Measurements from ENCODE around the gene ITGB3. TPM values are rescaled to one million over a fixed set of nuclear protein-coding genes. Genes with fewer than 3 reads are reported as not detected.

Gene ITGB3
- total and polyA plus RNA-seq, 9 of the 15 experiments (the other 6 are each of a cell fraction or from before 2014, with no cell fraction given) = 0.08 to 2.6 (median 0.62) TPM; not detected in 1

DNA sequence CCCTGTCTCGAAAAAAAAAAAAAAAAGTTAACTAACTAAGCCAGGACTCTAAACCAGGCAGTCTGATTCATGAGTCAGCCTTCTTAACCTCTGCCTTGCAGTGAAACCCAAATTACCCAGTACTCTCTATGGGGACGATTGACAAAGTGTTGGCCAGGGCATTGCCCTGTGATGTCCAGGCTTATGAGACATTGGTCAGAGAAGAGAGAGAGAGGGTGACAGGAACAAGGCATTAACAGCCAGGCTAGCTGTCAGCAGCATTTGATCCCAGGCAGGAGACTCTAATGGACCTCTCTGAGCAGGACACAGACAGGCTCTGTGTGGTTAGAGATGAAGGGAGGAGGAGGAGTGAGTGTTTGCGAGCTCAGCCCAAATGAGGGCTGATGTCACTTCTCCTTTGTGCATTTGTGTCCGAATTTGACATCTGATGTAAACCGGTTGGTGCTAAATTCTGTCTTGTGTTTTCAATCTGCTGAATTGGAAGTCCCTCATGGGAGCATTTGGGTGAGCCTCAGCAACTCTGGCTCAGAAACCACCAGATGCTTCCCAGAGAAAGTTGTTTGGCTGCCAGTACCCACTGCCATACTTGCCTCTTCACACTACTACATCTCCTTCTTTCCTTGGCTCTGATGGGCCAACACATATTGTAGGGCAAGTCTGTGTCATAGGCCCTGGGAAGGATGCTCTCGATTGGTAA, 48.8 kb upstream of the ITGB3 start:
- WGBS (ENCODE audit: insufficient coverage, low coverage, missing lambda C conversion rate) = 19% methylated on average over 6 of the region's 6 CpGs
- TF ChIP-seq, protein P1, sequence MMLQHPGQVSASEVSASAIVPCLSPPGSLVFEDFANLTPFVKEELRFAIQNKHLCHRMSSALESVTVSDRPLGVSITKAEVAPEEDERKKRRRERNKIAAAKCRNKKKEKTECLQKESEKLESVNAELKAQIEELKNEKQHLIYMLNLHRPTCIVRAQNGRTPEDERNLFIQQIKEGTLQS (IDR thresholded peaks at IDR 0.05) = peak; percentile 48
- TF ChIP-seq, protein P1 (CRISPR knock-in tag; conservative IDR thresholded peaks at IDR 0.05) = no peak
- TF ChIP-seq, protein P2, sequence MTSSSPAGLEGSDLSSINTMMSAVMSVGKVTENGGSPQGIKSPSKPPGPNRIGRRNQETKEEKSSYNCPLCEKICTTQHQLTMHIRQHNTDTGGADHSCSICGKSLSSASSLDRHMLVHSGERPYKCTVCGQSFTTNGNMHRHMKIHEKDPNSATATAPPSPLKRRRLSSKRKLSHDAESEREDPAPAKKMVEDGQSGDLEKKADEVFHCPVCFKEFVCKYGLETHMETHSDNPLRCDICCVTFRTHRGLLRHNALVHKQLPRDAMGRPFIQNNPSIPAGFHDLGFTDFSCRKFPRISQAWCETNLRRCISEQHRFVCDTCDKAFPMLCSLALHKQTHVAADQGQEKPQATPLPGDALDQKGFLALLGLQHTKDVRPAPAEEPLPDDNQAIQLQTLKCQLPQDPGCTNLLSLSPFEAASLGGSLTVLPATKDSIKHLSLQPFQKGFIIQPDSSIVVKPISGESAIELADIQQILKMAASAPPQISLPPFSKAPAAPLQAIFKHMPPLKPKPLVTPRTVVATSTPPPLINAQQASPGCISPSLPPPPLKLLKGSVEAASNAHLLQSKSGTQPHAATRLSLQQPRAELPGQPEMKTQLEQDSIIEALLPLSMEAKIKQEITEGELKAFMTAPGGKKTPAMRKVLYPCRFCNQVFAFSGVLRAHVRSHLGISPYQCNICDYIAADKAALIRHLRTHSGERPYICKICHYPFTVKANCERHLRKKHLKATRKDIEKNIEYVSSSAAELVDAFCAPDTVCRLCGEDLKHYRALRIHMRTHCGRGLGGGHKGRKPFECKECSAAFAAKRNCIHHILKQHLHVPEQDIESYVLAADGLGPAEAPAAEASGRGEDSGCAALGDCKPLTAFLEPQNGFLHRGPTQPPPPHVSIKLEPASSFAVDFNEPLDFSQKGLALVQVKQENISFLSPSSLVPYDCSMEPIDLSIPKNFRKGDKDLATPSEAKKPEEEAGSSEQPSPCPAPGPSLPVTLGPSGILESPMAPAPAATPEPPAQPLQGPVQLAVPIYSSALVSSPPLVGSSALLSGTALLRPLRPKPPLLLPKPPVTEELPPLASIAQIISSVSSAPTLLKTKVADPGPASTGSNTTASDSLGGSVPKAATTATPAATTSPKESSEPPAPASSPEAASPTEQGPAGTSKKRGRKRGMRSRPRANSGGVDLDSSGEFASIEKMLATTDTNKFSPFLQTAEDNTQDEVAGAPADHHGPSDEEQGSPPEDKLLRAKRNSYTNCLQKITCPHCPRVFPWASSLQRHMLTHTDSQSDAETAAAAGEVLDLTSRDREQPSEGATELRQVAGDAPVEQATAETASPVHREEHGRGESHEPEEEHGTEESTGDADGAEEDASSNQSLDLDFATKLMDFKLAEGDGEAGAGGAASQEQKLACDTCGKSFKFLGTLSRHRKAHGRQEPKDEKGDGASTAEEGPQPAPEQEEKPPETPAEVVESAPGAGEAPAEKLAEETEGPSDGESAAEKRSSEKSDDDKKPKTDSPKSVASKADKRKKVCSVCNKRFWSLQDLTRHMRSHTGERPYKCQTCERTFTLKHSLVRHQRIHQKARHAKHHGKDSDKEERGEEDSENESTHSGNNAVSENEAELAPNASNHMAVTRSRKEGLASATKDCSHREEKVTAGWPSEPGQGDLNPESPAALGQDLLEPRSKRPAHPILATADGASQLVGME (CRISPR knock-in tag; IDR thresholded peaks at IDR 0.05) = 0 out of 2 replicates have a peak, but pooled peaks have one; percentile 49
- TF ChIP-seq ZNF695 (CRISPR knock-in tag; IDR thresholded peaks at IDR 0.05) (no peak), MEF2A (IDR thresholded peaks at IDR 0.05; ENCODE audit: control insufficient read depth, low read depth, low read length) (no peak), MTA2 (IDR thresholded peaks at IDR 0.05; ENCODE audit: low read depth) (no peak), PHF20 (IDR thresholded peaks at IDR 0.05; ENCODE audit: partially characterized antibody) (no peak), FOSL1 (tag; conservative IDR thresholded peaks at IDR 0.05) (peak; percentile 62; the same call in 1 of the 2 replicates), YBX1 (IDR thresholded peaks at IDR 0.05) (no peak)
- TF ChIP-seq, protein P3, sequence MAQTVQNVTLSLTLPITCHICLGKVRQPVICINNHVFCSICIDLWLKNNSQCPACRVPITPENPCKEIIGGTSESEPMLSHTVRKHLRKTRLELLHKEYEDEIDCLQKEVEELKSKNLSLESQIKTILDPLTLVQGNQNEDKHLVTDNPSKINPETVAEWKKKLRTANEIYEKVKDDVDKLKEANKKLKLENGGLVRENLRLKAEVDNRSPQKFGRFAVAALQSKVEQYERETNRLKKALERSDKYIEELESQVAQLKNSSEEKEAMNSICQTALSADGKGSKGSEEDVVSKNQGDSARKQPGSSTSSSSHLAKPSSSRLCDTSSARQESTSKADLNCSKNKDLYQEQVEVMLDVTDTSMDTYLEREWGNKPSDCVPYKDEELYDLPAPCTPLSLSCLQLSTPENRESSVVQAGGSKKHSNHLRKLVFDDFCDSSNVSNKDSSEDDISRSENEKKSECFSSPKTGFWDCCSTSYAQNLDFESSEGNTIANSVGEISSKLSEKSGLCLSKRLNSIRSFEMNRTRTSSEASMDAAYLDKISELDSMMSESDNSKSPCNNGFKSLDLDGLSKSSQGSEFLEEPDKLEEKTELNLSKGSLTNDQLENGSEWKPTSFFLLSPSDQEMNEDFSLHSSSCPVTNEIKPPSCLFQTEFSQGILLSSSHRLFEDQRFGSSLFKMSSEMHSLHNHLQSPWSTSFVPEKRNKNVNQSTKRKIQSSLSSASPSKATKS (CRISPR knock-in tag; IDR thresholded peaks at IDR 0.05) = no peak
- TF ChIP-seq, protein P4, sequence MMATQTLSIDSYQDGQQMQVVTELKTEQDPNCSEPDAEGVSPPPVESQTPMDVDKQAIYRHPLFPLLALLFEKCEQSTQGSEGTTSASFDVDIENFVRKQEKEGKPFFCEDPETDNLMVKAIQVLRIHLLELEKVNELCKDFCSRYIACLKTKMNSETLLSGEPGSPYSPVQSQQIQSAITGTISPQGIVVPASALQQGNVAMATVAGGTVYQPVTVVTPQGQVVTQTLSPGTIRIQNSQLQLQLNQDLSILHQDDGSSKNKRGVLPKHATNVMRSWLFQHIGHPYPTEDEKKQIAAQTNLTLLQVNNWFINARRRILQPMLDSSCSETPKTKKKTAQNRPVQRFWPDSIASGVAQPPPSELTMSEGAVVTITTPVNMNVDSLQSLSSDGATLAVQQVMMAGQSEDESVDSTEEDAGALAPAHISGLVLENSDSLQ (IDR thresholded peaks at IDR 0.05) = peak; percentile 51

More for the DNA sequence above, 48.8 kb upstream of the ITGB3 start:
- Histone ChIP-seq H2AFZ (ENCODE audit: low read depth, low read length) (peak overlapping the region; percentile 95), H3K79me2 (ENCODE audit: control insufficient read depth, insufficient read depth, low read length) (peaks cover 14% of the 10 kb centered on the region), H3K36me3 (ENCODE audit: control insufficient read depth, insufficient read depth, low read length) (no peaks in the 10 kb centered on the region; the same call in 2 of the 3 replicates), H3K9me3 (replicated peaks; ENCODE audit: control insufficient read depth, insufficient read depth, low read depth, low read length) (no peaks in the 10 kb centered on the region), H3K4me2 (ENCODE audit: insufficient read depth, low read length) (peak overlapping the region; percentile 67), H3K4me1 (replicated peaks in 1 of 2; ENCODE audit: control insufficient read depth in 2 of 2, insufficient read depth in 2 of 2, low read length in 2 of 2) (peaks cover 23 to 31% of the 10 kb centered on the region in 2 experiments), H3K27ac (ENCODE audit: extremely low read depth, low read depth, low read length) (peak overlapping the region; percentile 36; the same call in 2 of the 3 replicates), H3K4me3 (no peak overlapping the region), H4K20me1 (replicated peaks; ENCODE audit: control insufficient read depth, insufficient read depth, low read length) (no peaks in the 10 kb centered on the region), H3K27me3 (ENCODE audit: control insufficient read depth in 2 of 2, insufficient read depth in 2 of 2, low read length in 2 of 2) (no peaks in the 10 kb centered on the region), H3K9ac (ENCODE audit: insufficient read depth in 1 of 2, low read depth in 2 of 2, low read length in 2 of 2) (peak overlapping the region; percentile 14 to 72; a peak in 2 of 4 replicates), H3K9me1 (ENCODE audit: control insufficient read depth, insufficient read depth, low read length) (no peaks in the 10 kb centered on the region)
- intact Hi-C loops (cut with micrococcal nuclease) = no loop called here
- ChIA-PET CTCF (ENCODE audit: low intra/inter-chr PET ratio) (no interaction called here), POLR2A (interaction anchor here (0.6 to 1.2 kb wide), 2 partner anchors 15 to 53 kb away, joined by 3 to 6 read pairs; no protein-coding TSS in a partner anchor)
- DNase-seq (ENCODE audit: extremely low read depth in 1 of 4, low spot score in 3 of 4) (peak in 1 of 4 experiments; percentile 61), ATAC-seq (peak; percentile 54), FAIRE-seq (no peak)
- in situ Hi-C loops (cut with MboI) = no loop called here
- BruUV-seq (replicated peaks) = no TSS peak
